ENCODE data around the gene OTOR.

OTOR gene

GRCh38 chr20:16752082-16752481 lies 3.9 kb downstream of the OTOR start:
- no peak for DNase-seq

GRCh38 chr20:16752901-16753300 lies 4.7 kb downstream of the OTOR start:
- no peak for DNase-seq

GRCh38 chr20:16758454-16759180 lies 10.5 kb downstream of the OTOR start:
- DNase-seq, result no peak

- no peak for DNase-seq
These were observed 11.0 kb downstream of the OTOR start for GRCh38 chr20:16759181-16759563.

GRCh38 chr20:16760431-16761304 lies 12.5 kb downstream of the OTOR start:
- DNase-seq, result no peak

- DNase-seq, result peak; percentile 71
These were observed 13.2 kb downstream of the OTOR start for GRCh38 chr20:16761305-16761829.

- DNase-seq, result no peak
These were observed 16.4 kb downstream of the OTOR start for GRCh38 chr20:16764560-16764959.

GRCh38 chr20:16771213-16771612 lies 23.1 kb downstream of the OTOR start:
- no peak for DNase-seq

GRCh38 chr20:16775961-16776360 lies 27.8 kb downstream of the OTOR start:
- no peak for DNase-seq

GRCh38 chr20:16777126-16777525 lies 29.0 kb downstream of the OTOR start:
- no peak for DNase-seq

- no peak for DNase-seq
These were observed 30.0 kb downstream of the OTOR start for GRCh38 chr20:16778159-16778558.

- DNase-seq, result no peak
These were observed 33.3 kb downstream of the OTOR start for GRCh38 chr20:16781496-16781895.

GRCh38 chr20:16785226-16785625 lies 37.1 kb downstream of the OTOR start:
- no peak for DNase-seq

All from activated effector memory CD4-positive, alpha-beta T cell treated with anti-CD3 and anti-CD28 coated beads, Interleukin-2, amount 50 U/mL, for 16 hours (primary cell).